ENCODE data around the gene INSYN2A.
A peak's percentile ranks its signal among the peaks of the same experiment; 100 is the strongest.

The INSYN2A gene

DNA sequence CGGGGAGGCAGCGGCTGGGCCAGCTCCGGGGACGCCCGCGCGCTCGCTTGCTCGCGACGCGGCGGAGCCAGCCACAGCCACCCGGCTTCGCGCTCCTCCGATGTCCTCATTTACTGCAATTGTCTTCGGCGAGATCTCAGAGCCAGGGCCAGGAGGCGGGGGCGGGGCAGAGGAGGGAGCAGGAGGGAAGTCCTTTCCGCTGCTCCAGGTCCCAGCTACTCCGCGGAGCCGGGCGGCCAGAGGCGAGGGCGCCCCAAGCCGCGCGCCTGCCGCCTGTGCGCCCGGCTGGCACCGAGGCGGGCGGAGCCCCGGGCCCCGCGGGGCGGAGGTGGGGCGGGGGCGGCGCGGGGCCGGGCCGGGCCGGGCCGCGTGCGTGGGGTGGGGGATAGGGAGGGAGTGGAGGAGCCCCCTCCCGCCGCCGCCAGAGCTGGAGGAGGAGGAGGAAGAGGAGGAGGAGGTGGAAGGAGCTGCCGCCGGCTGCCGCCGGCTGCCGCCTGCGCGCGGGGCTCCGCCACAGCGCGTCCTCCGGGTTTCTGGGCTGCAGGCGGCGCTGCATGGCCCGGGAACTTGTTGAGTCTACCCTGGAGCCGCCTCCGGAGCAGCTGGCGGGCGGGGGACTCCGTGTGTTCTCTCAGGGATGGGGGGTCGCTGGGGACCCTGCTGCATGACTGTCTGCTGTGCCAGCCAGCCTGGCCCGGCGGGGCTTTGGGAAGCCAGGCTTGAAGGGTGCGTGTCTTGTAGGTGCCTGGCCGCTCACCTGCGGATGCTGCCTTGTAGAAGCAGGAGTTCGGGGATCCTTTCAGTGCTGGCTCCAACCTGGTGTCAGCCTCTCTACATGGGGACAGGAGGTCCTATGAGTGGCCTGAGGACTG, at the start of gene INSYN2A:
INSYN2A (minus strand) TSS at position 310 of the 872 bp plus-strand sequence. CDS start 20,196 bp downstream, outside the sequence.
- peak; percentile 54 for DNase-seq (ENCODE audit: low read depth)
- TF ChIP-seq, protein P1, sequence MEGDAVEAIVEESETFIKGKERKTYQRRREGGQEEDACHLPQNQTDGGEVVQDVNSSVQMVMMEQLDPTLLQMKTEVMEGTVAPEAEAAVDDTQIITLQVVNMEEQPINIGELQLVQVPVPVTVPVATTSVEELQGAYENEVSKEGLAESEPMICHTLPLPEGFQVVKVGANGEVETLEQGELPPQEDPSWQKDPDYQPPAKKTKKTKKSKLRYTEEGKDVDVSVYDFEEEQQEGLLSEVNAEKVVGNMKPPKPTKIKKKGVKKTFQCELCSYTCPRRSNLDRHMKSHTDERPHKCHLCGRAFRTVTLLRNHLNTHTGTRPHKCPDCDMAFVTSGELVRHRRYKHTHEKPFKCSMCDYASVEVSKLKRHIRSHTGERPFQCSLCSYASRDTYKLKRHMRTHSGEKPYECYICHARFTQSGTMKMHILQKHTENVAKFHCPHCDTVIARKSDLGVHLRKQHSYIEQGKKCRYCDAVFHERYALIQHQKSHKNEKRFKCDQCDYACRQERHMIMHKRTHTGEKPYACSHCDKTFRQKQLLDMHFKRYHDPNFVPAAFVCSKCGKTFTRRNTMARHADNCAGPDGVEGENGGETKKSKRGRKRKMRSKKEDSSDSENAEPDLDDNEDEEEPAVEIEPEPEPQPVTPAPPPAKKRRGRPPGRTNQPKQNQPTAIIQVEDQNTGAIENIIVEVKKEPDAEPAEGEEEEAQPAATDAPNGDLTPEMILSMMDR (IDR thresholded peaks at IDR 0.05; ENCODE audit: insufficient read depth, low read depth, low read length, missing control alignments) = peak; percentile 15
- H3K4me3 ChIP-seq (ENCODE audit: low read length) = peak within 1 kb of the TSS; percentile 35

GRCh38 chr10:127245456-127245855, 49.1 kb upstream of the INSYN2A start:
- no peak for DNase-seq (ENCODE audit: low read depth)
- H3K4me3 ChIP-seq (ENCODE audit: low read length) = no peak overlapping the region
- TF ChIP-seq, protein P1 (IDR thresholded peaks at IDR 0.05; ENCODE audit: insufficient read depth, low read depth, low read length, missing control alignments) = no peak

DNA sequence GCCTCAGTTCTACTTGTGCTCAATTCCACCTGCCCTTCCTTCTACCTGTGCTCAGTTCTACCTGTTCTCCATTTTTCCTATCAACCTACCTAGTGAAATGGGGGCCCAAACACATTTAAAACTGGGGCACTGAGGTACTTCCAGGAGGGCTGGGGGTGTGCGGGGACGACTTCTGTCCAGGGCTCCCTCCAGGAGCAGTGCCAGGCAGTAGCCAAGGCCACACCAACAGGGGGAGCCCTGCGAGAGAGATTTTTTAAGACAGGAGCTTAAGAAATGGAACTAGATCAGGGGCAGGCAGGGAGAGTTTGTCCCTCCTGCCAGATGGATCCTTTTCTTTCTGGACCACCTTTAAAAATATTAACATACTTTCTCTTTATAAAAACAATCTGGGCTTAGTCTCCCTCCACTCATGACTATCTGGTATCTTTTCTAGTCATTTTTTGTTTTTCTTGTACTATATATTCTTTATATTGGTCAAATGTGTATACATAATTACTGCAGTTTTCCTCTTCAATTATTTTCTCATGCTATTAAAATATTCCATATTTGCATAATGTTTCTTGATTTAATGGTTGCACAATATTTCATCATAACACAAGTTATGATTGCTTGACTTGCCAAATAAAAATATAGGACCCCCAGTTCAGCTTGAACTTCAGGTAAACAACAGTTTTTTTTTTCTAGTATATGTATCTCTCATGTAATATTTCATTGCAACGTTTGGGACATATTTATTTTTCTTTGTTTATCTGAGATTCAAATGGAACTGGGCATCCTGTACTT, 47.3 kb upstream of the INSYN2A start:
- TF ChIP-seq, protein P1 (IDR thresholded peaks at IDR 0.05; ENCODE audit: insufficient read depth, low read depth, low read length, missing control alignments) = peak; percentile 68
- no peak overlapping the region for H3K4me3 ChIP-seq (ENCODE audit: low read length)
- DNase-seq (ENCODE audit: low read depth) = peak; percentile 47

DNA sequence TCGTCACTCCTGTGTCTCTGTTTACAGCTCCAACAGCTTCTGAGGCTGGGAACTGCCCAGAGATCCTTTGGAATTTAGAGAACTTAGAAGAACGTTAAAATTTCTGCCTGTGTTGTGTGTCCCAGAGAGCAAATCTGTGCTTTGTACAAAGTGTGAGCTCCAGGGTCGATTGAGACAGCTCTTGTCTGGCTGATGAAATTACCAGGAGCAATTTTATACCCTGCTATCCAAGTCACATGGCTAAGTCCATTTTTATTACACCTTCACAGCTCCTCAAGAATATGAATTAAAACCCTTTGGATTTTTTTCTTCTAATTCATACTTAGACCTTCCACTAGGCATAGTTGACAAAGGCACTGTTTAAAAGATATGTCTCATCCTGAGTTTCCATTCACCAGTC, 46.5 kb upstream of the INSYN2A start:
- no peak overlapping the region for H3K4me3 ChIP-seq (ENCODE audit: low read length)
- no peak for DNase-seq (ENCODE audit: low read depth)
- TF ChIP-seq, protein P1 (IDR thresholded peaks at IDR 0.05; ENCODE audit: insufficient read depth, low read depth, low read length, missing control alignments) = no peak

- TF ChIP-seq, protein P1 (IDR thresholded peaks at IDR 0.05; ENCODE audit: insufficient read depth, low read depth, low read length, missing control alignments) = no peak
- no peak for DNase-seq (ENCODE audit: low read depth)
- no peak overlapping the region for H3K4me3 ChIP-seq (ENCODE audit: low read length)
These were observed 39.9 kb upstream of the INSYN2A start for GRCh38 chr10:127236266-127236665.

DNA sequence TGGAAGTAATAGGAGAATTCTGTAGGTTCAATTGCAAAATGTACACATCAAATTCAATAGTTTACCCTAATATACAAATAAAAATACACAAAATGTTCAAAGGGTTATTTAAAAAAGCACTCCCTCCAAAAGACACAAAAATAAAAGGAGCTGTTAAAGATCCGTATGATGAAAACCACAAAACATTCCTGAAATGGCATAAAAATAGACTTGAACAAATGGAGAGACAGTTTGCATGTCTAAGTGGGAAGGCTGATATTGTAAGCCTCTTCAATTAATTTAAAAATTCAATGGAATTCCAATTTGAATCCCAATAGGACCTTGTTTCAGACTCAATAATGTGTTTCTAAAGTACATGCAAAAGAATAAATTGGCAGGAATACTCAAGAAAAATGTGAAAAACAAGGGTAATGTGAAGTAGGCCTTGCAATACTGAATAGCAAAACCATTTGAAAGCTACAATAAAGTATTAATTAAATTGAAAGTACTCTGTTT, 38.0 kb upstream of the INSYN2A start:
- DNase-seq (ENCODE audit: low read depth) = no peak
- TF ChIP-seq, protein P1 (IDR thresholded peaks at IDR 0.05; ENCODE audit: insufficient read depth, low read depth, low read length, missing control alignments) = no peak
- no peak overlapping the region for H3K4me3 ChIP-seq (ENCODE audit: low read length)
